Panc1 (cell line): Measurements from ENCODE around the gene PSMA2.

Experiments
- CTCF ChIP-seq: fragments of 450-650 bp; IDR thresholded peaks from 2 replicates; pipeline ENCODE4 v1.5.1; 2017; ENCODE audit warnings: mild to moderate bottlenecking
- POLR2AphosphoS5 ChIP-seq: IDR thresholded peaks from 2 replicates; pipeline ENCODE4 v1.6.1; 2012; ENCODE audit warnings: mild to moderate bottlenecking, low read depth, low read length, moderate library complexity
- SIN3A ChIP-seq: IDR thresholded peaks from 2 replicates; pipeline ENCODE4 v1.6.1; 2012; ENCODE audit warnings: low read depth, mild to moderate bottlenecking, low read length, moderate library complexity, borderline replicate concordance; ENCODE audit not compliant: insufficient read depth
- TF ChIP-seq, protein P1 (sequence below), 2 experiments: IDR thresholded peaks; 2 replicates each; pipeline ENCODE4 v1.6.1; 2011 to 2012; ENCODE audit warnings: low read depth in 2 of 2, control low read depth in 1 of 2, low read length in 1 of 2, mild to moderate bottlenecking in 1 of 2, moderate library complexity in 1 of 2; ENCODE audit not compliant: insufficient read depth in 1 of 2

DNA sequence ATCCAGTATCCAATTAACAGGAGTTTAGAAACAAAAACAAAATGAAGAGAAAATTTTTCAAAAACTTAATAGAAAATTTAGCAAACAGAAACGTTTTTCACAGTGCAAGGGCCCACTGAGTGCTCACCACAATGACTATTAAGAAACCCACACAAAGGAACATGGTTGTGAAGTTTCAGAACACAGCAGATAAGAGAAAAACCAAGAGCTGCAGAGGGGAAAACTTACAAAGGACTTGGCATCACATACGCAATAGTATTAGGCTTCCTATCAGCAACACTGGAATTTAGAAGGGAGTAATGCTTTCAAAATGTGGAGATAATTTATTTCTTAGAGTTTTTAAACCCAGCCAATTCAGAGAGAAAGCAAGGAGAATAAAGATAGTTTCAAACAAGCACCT is 18.4 kb downstream of the PSMA2 start:
- TF ChIP-seq POLR2AphosphoS5 (no peak), CTCF (no peak), SIN3A (no peak)
- TF ChIP-seq, protein P1, sequence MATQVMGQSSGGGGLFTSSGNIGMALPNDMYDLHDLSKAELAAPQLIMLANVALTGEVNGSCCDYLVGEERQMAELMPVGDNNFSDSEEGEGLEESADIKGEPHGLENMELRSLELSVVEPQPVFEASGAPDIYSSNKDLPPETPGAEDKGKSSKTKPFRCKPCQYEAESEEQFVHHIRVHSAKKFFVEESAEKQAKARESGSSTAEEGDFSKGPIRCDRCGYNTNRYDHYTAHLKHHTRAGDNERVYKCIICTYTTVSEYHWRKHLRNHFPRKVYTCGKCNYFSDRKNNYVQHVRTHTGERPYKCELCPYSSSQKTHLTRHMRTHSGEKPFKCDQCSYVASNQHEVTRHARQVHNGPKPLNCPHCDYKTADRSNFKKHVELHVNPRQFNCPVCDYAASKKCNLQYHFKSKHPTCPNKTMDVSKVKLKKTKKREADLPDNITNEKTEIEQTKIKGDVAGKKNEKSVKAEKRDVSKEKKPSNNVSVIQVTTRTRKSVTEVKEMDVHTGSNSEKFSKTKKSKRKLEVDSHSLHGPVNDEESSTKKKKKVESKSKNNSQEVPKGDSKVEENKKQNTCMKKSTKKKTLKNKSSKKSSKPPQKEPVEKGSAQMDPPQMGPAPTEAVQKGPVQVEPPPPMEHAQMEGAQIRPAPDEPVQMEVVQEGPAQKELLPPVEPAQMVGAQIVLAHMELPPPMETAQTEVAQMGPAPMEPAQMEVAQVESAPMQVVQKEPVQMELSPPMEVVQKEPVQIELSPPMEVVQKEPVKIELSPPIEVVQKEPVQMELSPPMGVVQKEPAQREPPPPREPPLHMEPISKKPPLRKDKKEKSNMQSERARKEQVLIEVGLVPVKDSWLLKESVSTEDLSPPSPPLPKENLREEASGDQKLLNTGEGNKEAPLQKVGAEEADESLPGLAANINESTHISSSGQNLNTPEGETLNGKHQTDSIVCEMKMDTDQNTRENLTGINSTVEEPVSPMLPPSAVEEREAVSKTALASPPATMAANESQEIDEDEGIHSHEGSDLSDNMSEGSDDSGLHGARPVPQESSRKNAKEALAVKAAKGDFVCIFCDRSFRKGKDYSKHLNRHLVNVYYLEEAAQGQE (IDR thresholded peaks at IDR 0.05; ENCODE audit: insufficient read depth in 1 of 2, low read depth in 2 of 2, low read length in 1 of 2) = no peak
